ENCODE data around the gene TCERG1. TPM values are rescaled to one million over a fixed set of nuclear protein-coding genes. Genes with fewer than 3 reads are reported as not detected.

TCERG1 gene
- total and polyA plus RNA-seq, 9 of the 15 experiments (the other 6 are each of a cell fraction or from before 2014, with no cell fraction given): 50.3 to 148 (median 119) TPM

GRCh38 chr5:146553446-146553845 is 106.3 kb downstream of the TCERG1 start:
- in situ Hi-C loops (cut with MboI) (no loop called here), intact Hi-C loops (cut with micrococcal nuclease) (no loop called here)
- Histone ChIP-seq H3K36me3 (ENCODE audit: control insufficient read depth, insufficient read depth, low read length) (no peaks in the 10 kb centered on the region), H3K27ac (ENCODE audit: extremely low read depth, low read depth, low read length) (no peak overlapping the region), H3K4me2 (ENCODE audit: insufficient read depth, low read length) (no peak overlapping the region), H3K9me1 (ENCODE audit: control insufficient read depth, insufficient read depth, low read length) (no peaks in the 10 kb centered on the region), H4K20me1 (replicated peaks; ENCODE audit: control insufficient read depth, insufficient read depth, low read length) (no peaks in the 10 kb centered on the region), H3K4me3 (no peak overlapping the region), H3K4me1 (replicated peaks in 1 of 2; ENCODE audit: control insufficient read depth in 2 of 2, insufficient read depth in 2 of 2, low read length in 2 of 2) (no peaks in the 10 kb centered on the region), H3K9me3 (replicated peaks; ENCODE audit: control insufficient read depth, insufficient read depth, low read depth, low read length) (no peaks in the 10 kb centered on the region), H3K9ac (ENCODE audit: insufficient read depth in 1 of 2, low read depth in 2 of 2, low read length in 2 of 2) (no peak overlapping the region), H3K79me2 (ENCODE audit: control insufficient read depth, insufficient read depth, low read length) (no peaks in the 10 kb centered on the region), H3K27me3 (ENCODE audit: control insufficient read depth in 2 of 2, insufficient read depth in 2 of 2, low read length in 2 of 2) (no peaks in the 10 kb centered on the region), H2AFZ (ENCODE audit: low read depth, low read length) (no peak overlapping the region)
- WGBS (ENCODE audit: insufficient coverage, low coverage, missing lambda C conversion rate): 0% methylated on average over 3 of the region's 3 CpGs
- ChIA-PET POLR2A (interaction anchor here (0.8 kb wide), 1 partner anchor 31 kb away, joined by 3 read pairs; no protein-coding TSS in a partner anchor), CTCF (ENCODE audit: low intra/inter-chr PET ratio) (no interaction called here)
- no TSS peak for BruUV-seq (replicated peaks)
- ATAC-seq: no peak
- DNase-seq (ENCODE audit: extremely low read depth in 1 of 4, low spot score in 3 of 4): no peak
- no peak for FAIRE-seq
- no peak for TF ChIP-seq TEAD1 (CRISPR knock-in tag; IDR thresholded peaks at IDR 0.05)
- no peak for TF ChIP-seq MAFG (tag; conservative IDR thresholded peaks at IDR 0.05)
- TF ChIP-seq HNRNPH1 (optimal IDR thresholded peaks at IDR 0.05; ENCODE audit: low read depth, low read length): no peak
- TF ChIP-seq ZNF436 (CRISPR knock-in tag; IDR thresholded peaks at IDR 0.05): no peak
- no peak for TF ChIP-seq ZNF589 (CRISPR knock-in tag; IDR thresholded peaks at IDR 0.05; ENCODE audit: low read depth)
- no peak for TF ChIP-seq ZNF696 (CRISPR knock-in tag; conservative IDR thresholded peaks at IDR 0.05)
- TF ChIP-seq, protein P1, sequence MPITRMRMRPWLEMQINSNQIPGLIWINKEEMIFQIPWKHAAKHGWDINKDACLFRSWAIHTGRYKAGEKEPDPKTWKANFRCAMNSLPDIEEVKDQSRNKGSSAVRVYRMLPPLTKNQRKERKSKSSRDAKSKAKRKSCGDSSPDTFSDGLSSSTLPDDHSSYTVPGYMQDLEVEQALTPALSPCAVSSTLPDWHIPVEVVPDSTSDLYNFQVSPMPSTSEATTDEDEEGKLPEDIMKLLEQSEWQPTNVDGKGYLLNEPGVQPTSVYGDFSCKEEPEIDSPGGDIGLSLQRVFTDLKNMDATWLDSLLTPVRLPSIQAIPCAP (CRISPR knock-in tag; IDR thresholded peaks at IDR 0.05; ENCODE audit: borderline replicate concordance): no peak
- TF ChIP-seq, protein P2, sequence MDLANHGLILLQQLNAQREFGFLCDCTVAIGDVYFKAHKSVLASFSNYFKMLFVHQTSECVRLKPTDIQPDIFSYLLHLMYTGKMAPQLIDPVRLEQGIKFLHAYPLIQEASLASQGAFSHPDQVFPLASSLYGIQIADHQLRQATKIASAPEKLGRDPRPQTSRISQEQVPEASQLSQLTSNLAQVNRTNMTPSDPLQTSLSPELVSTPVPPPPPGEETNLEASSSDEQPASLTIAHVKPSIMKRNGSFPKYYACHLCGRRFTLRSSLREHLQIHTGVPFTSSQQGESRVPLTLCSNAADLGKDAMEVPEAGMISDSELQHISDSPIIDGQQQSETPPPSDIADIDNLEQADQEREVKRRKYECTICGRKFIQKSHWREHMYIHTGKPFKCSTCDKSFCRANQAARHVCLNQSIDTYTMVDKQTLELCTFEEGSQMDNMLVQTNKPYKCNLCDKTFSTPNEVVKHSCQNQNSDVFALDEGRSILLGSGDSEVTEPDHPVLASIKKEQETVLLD (IDR thresholded peaks at IDR 0.05): no peak
- TF ChIP-seq ZNF175 (CRISPR knock-in tag; IDR thresholded peaks at IDR 0.05; ENCODE audit: low read depth): no peak
- TF ChIP-seq MBD1 (CRISPR knock-in tag; IDR thresholded peaks at IDR 0.05): no peak
